Measurements from ENCODE around the gene SYNGR3.
"Not testable (repeated sequence)": the region's sequence is repeated elsewhere in the genome, so short reads cannot be mapped to it uniquely, and the experiment has no call there.

SYNGR3 gene

GRCh38 chr16:2030036-2030435, 40.3 kb downstream of the SYNGR3 start:
- DNase-seq = no peak

- no peak for DNase-seq
Measured at GRCh38 chr16:2031081-2031577, 41.4 kb downstream of the SYNGR3 start.

GRCh38 chr16:2032285-2033056, 42.7 kb downstream of the SYNGR3 start:
- DNase-seq = no peak

GRCh38 chr16:2033057-2033908, 43.5 kb downstream of the SYNGR3 start:
- no peak for DNase-seq

GRCh38 chr16:2033909-2034695, 44.3 kb downstream of the SYNGR3 start:
- not testable (repeated sequence) for DNase-seq

GRCh38 chr16:2034696-2035430, 45.1 kb downstream of the SYNGR3 start:
- DNase-seq = no peak

GRCh38 chr16:2035431-2036199, 45.8 kb downstream of the SYNGR3 start:
- peak; percentile 33 for DNase-seq

- no peak for DNase-seq
Measured at GRCh38 chr16:2036200-2036966, 46.6 kb downstream of the SYNGR3 start.

- no peak for DNase-seq
Measured at GRCh38 chr16:2037115-2037514, 47.3 kb downstream of the SYNGR3 start.

GRCh38 chr16:2037647-2038381, 48.0 kb downstream of the SYNGR3 start:
- no peak for DNase-seq

GRCh38 chr16:2038382-2039231, 48.8 kb downstream of the SYNGR3 start:
- DNase-seq = no peak

- DNase-seq = peak; percentile 33
Measured at GRCh38 chr16:2039274-2040031, 49.7 kb downstream of the SYNGR3 start.

- no peak for DNase-seq
Measured at GRCh38 chr16:2040041-2040786, 50.4 kb downstream of the SYNGR3 start.

GRCh38 chr16:2040787-2041522, 51.2 kb downstream of the SYNGR3 start:
- peak; percentile 48 for DNase-seq

GRCh38 chr16:2042171-2042985, 52.6 kb downstream of the SYNGR3 start:
- peak; percentile 80 for DNase-seq
